Measurements from ENCODE around the gene UGT1A10. TPM values are rescaled to one million over a fixed set of nuclear protein-coding genes. Genes with fewer than 3 reads are reported as not detected.
"Not testable (repeated sequence)": the region's sequence is repeated elsewhere in the genome, so short reads cannot be mapped to it uniquely, and the experiment has no call there.

UGT1A10 gene
- total RNA-seq, 2 experiments from 2014 or later = not detected

- H3K9me3 Mint-ChIP-seq (ENCODE audit: insufficient read depth) = no peaks in the 10 kb centered on the region
- DNase-seq = no peak
- peaks cover 5% of the 10 kb centered on the region for H3K27me3 Mint-ChIP-seq (ENCODE audit: low read depth)
- ATAC-seq = no peak
- H3K4me1 Mint-ChIP-seq (ENCODE audit: low read depth) = no peaks in the 10 kb centered on the region
- POLR2A ChIA-PET = no interaction called here
- no peak within 1 kb of the TSS for H3K4me3 Mint-ChIP-seq
- CTCF ChIA-PET = interaction anchor here (0.7 kb wide), 1 partner anchor 84 kb away, joined by 3 read pairs; no protein-coding TSS in a partner anchor
- no peak within 1 kb of the TSS for H3K27ac Mint-ChIP-seq
- H3K36me3 Mint-ChIP-seq (ENCODE audit: low read depth) = no peaks in the 10 kb centered on the region
Observed at GRCh38 chr2:233728723-233729301, 92.6 kb downstream of the UGT1A10 start, which contains the start of gene UGT1A3. Gene UGT1A3, plus strand, starts transcription at chr2:233729042. Its CDS starts 85 bp downstream, at chr2:233729127.

- POLR2A ChIA-PET; H3K4me3 Mint-ChIP-seq; ATAC-seq; H3K4me1 Mint-ChIP-seq (ENCODE audit: low read depth); H3K36me3 Mint-ChIP-seq (ENCODE audit: low read depth); H3K27ac Mint-ChIP-seq; H3K9me3 Mint-ChIP-seq (ENCODE audit: insufficient read depth); DNase-seq; CTCF ChIA-PET: not testable (repeated sequence)
- peaks cover 34% of the 10 kb centered on the region for H3K27me3 Mint-ChIP-seq (ENCODE audit: low read depth)
Observed at GRCh38 chr2:233736868-233737653, 100.8 kb downstream of the UGT1A10 start.

GRCh38 chr2:233740870-233741269 lies 104.6 kb downstream of the UGT1A10 start:
- ChIA-PET POLR2A (no interaction called here), CTCF (no interaction called here)
- Mint-ChIP-seq H3K9me3 (ENCODE audit: insufficient read depth) (no peaks in the 10 kb centered on the region), H3K27ac (no peak overlapping the region), H3K36me3 (ENCODE audit: low read depth) (no peaks in the 10 kb centered on the region), H3K4me3 (no peak overlapping the region), H3K27me3 (ENCODE audit: low read depth) (peaks cover 20% of the 10 kb centered on the region), H3K4me1 (ENCODE audit: low read depth) (no peaks in the 10 kb centered on the region)
- DNase-seq (no peak), ATAC-seq (no peak)

- DNase-seq (no peak), ATAC-seq (no peak)
- Mint-ChIP-seq H3K9me3 (ENCODE audit: insufficient read depth) (no peaks in the 10 kb centered on the region), H3K36me3 (ENCODE audit: low read depth) (no peaks in the 10 kb centered on the region), H3K4me1 (ENCODE audit: low read depth) (no peaks in the 10 kb centered on the region), H3K27me3 (ENCODE audit: low read depth) (peaks cover 23% of the 10 kb centered on the region), H3K4me3 (no peak overlapping the region), H3K27ac (no peak overlapping the region)
- POLR2A ChIA-PET = no interaction called here
- CTCF ChIA-PET = no interaction called here
Observed at GRCh38 chr2:233743464-233744259, 107.4 kb downstream of the UGT1A10 start.

- ChIA-PET POLR2A (no interaction called here), CTCF (no interaction called here)
- Mint-ChIP-seq H3K27ac (no peak overlapping the region), H3K9me3 (ENCODE audit: insufficient read depth) (peaks cover 6% of the 10 kb centered on the region), H3K4me1 (ENCODE audit: low read depth) (no peaks in the 10 kb centered on the region), H3K36me3 (ENCODE audit: low read depth) (no peaks in the 10 kb centered on the region), H3K4me3 (no peak overlapping the region), H3K27me3 (ENCODE audit: low read depth) (peaks cover 20% of the 10 kb centered on the region)
- DNase-seq (no peak), ATAC-seq (no peak)
Observed at GRCh38 chr2:233745073-233745755, 109.0 kb downstream of the UGT1A10 start.

- H3K27ac Mint-ChIP-seq; ATAC-seq; DNase-seq; H3K36me3 Mint-ChIP-seq (ENCODE audit: low read depth); CTCF ChIA-PET; H3K4me1 Mint-ChIP-seq (ENCODE audit: low read depth); POLR2A ChIA-PET; H3K4me3 Mint-ChIP-seq; H3K9me3 Mint-ChIP-seq (ENCODE audit: insufficient read depth): not testable (repeated sequence)
- peaks cover 18% of the 10 kb centered on the region for H3K27me3 Mint-ChIP-seq (ENCODE audit: low read depth)
Observed at GRCh38 chr2:233745838-233746237, 109.6 kb downstream of the UGT1A10 start.

GRCh38 chr2:233746475-233747282 lies 110.4 kb downstream of the UGT1A10 start:
- POLR2A ChIA-PET = no interaction called here
- CTCF ChIA-PET = no interaction called here

GRCh38 chr2:233747283-233747544 lies 111.0 kb downstream of the UGT1A10 start:
- Mint-ChIP-seq H3K4me3 (no peak overlapping the region), H3K27ac (no peak overlapping the region), H3K4me1 (ENCODE audit: low read depth) (no peaks in the 10 kb centered on the region), H3K9me3 (ENCODE audit: insufficient read depth) (peaks cover 10% of the 10 kb centered on the region), H3K36me3 (ENCODE audit: low read depth) (no peaks in the 10 kb centered on the region), H3K27me3 (ENCODE audit: low read depth) (peaks cover 10% of the 10 kb centered on the region)
- no peak for DNase-seq
- ChIA-PET CTCF (no interaction called here), POLR2A (no interaction called here)
- no peak for ATAC-seq

More at GRCh38 chr2:233746475-233747282, 110.4 kb downstream of the UGT1A10 start:
- Mint-ChIP-seq H3K4me3 (no peak overlapping the region), H3K36me3 (ENCODE audit: low read depth) (no peaks in the 10 kb centered on the region), H3K27ac (no peak overlapping the region), H3K27me3 (ENCODE audit: low read depth) (peaks cover 10% of the 10 kb centered on the region), H3K4me1 (ENCODE audit: low read depth) (no peaks in the 10 kb centered on the region), H3K9me3 (ENCODE audit: insufficient read depth) (peaks cover 8% of the 10 kb centered on the region)
- DNase-seq = no peak
- ATAC-seq = no peak

- H3K36me3 Mint-ChIP-seq (ENCODE audit: low read depth); H3K27me3 Mint-ChIP-seq (ENCODE audit: low read depth); CTCF ChIA-PET; DNase-seq; H3K27ac Mint-ChIP-seq; ATAC-seq; H3K4me1 Mint-ChIP-seq (ENCODE audit: low read depth); H3K4me3 Mint-ChIP-seq; POLR2A ChIA-PET: not testable (repeated sequence)
- peaks cover 10% of the 10 kb centered on the region for H3K9me3 Mint-ChIP-seq (ENCODE audit: insufficient read depth)
Observed at GRCh38 chr2:233750689-233751088, 114.4 kb downstream of the UGT1A10 start.

- H3K4me1 Mint-ChIP-seq (ENCODE audit: low read depth); POLR2A ChIA-PET; H3K4me3 Mint-ChIP-seq; H3K27ac Mint-ChIP-seq; DNase-seq; H3K27me3 Mint-ChIP-seq (ENCODE audit: low read depth); H3K36me3 Mint-ChIP-seq (ENCODE audit: low read depth); ATAC-seq; CTCF ChIA-PET: not testable (repeated sequence)
- H3K9me3 Mint-ChIP-seq (ENCODE audit: insufficient read depth) = peaks cover 10% of the 10 kb centered on the region
Observed at GRCh38 chr2:233751212-233752009, 115.2 kb downstream of the UGT1A10 start.
